ENCODE data around the gene POU4F2.

Gene POU4F2

DNA sequence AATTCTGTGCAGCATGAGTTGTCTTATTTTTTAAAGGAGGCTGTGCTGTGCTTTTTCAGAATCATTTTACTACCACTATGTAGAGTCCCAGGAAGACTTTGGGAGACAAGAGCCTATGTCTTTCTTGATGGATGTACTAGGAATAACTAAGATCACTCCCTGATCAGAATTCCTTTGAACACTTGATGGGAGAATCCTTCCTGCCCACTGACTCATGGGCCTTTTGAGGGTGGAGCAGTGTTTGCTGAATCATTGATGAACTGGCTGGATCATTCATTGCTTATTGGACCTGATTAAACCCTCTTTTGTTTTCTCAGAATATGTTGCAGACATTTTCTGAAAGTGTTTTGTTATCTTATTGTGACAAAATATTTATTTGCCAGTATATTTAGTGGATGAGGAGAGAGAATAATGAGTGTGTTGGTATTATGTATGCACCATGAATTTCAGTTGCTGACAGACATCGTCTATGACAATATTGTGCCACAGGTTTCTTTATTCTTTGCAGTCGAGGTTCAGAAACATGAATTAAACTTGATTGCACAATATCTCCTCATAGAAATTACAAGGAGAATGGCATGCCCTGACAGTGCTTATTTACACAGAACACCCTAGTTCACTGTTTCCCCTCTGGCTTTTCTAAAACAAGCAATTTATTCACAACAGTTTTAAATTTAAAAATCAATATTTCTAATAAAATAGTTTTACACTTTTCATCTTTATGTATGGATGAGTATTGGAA lies 36.3 kb downstream of the POU4F2 start:
- Histone ChIP-seq H3K4me1 (ENCODE audit: low read length) (no peaks in the 10 kb centered on the region), H3K79me2 (ENCODE audit: low read length) (no peaks in the 10 kb centered on the region), H3K9me3 (ENCODE audit: insufficient read depth, low read length) (no peaks in the 10 kb centered on the region)

More for the DNA sequence above, 36.3 kb downstream of the POU4F2 start:
- TF ChIP-seq, protein P1, sequence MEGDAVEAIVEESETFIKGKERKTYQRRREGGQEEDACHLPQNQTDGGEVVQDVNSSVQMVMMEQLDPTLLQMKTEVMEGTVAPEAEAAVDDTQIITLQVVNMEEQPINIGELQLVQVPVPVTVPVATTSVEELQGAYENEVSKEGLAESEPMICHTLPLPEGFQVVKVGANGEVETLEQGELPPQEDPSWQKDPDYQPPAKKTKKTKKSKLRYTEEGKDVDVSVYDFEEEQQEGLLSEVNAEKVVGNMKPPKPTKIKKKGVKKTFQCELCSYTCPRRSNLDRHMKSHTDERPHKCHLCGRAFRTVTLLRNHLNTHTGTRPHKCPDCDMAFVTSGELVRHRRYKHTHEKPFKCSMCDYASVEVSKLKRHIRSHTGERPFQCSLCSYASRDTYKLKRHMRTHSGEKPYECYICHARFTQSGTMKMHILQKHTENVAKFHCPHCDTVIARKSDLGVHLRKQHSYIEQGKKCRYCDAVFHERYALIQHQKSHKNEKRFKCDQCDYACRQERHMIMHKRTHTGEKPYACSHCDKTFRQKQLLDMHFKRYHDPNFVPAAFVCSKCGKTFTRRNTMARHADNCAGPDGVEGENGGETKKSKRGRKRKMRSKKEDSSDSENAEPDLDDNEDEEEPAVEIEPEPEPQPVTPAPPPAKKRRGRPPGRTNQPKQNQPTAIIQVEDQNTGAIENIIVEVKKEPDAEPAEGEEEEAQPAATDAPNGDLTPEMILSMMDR (IDR thresholded peaks at IDR 0.05; ENCODE audit: low read depth, low read length): no peak
- TF ChIP-seq EZH2phosphoT487 (IDR thresholded peaks at IDR 0.05; ENCODE audit: low read depth): no peak
- H3K27me3 ChIP-seq (ENCODE audit: low read depth, low read length): no peaks in the 10 kb centered on the region
- H4K20me1 ChIP-seq (ENCODE audit: insufficient read depth, low read length): no peaks in the 10 kb centered on the region
- H3K36me3 ChIP-seq (replicated peaks; ENCODE audit: low read depth, low read length): no peaks in the 10 kb centered on the region
- no peak overlapping the region for H3K4me2 ChIP-seq (ENCODE audit: low read length)
- no peak overlapping the region for H3K27ac ChIP-seq (ENCODE audit: low read length)
- H3K4me3 ChIP-seq (ENCODE audit: low read length): no peak overlapping the region
- H2AFZ ChIP-seq (ENCODE audit: low read depth, low read length): no peak overlapping the region
- H3K9ac ChIP-seq (ENCODE audit: low read length): no peak overlapping the region
